HG02571 (cell line): ENCODE results near the gene NATD1.
"Not testable (repeated sequence)": the region's sequence is repeated elsewhere in the genome, so short reads cannot be mapped to it uniquely, and the experiment has no call there.

ENCODE experiments used
- ATAC-seq: cut with Tn5 transposase; IDR thresholded peaks from one replicate; pipeline ENCODE4 v1.9.1; 2021; ENCODE audit warnings: mild to moderate bottlenecking, moderate library complexity; ENCODE audit not compliant: unreplicated experiment

The NATD1 gene

GRCh38 chr17:21194703-21195102, 58.5 kb downstream of the NATD1 start:
- no peak for ATAC-seq

- no peak for ATAC-seq
Observed at GRCh38 chr17:21194226-21194625, 59.0 kb downstream of the NATD1 start.

- no peak for ATAC-seq
Observed at GRCh38 chr17:21193031-21193430, 60.2 kb downstream of the NATD1 start.

- not testable (repeated sequence) for ATAC-seq
Observed at GRCh38 chr17:21192414-21192813, 60.8 kb downstream of the NATD1 start.

- ATAC-seq, result no peak
Observed at GRCh38 chr17:21191698-21192097, 61.5 kb downstream of the NATD1 start.

- no peak for ATAC-seq
Observed at GRCh38 chr17:21190078-21190477, 63.1 kb downstream of the NATD1 start.

GRCh38 chr17:21189361-21189760, 63.8 kb downstream of the NATD1 start:
- ATAC-seq, result no peak
